Activated naive CD8-positive, alpha-beta T cell treated with anti-CD3 and anti-CD28 coated beads, Interleukin-2, amount 50 U/mL, for 16 hours (primary cell): ENCODE results near the gene OR2C1.

Source experiments
- DNase-seq: peaks from one replicate; pipeline ENCODE4 v3.0.0-alpha.2; 2020; ENCODE audit warnings: low read depth, low spot score

The OR2C1 gene

GRCh38 chr16:3355589-3355988 is at the start of gene OR2C1:
Gene OR2C1, plus strand, starts transcription at chr16:3355889. Its CDS starts 52 bp downstream, at chr16:3355941.
- DNase-seq, result no peak

GRCh38 chr16:3306078-3306477 is 49.6 kb upstream of the OR2C1 start:
- no peak for DNase-seq

GRCh38 chr16:3311496-3311895 is 44.2 kb upstream of the OR2C1 start:
- no peak for DNase-seq

- no peak for DNase-seq
Measured at GRCh38 chr16:3317315-3317999, 38.2 kb upstream of the OR2C1 start.

- DNase-seq, result no peak
Measured at GRCh38 chr16:3321816-3322215, 33.9 kb upstream of the OR2C1 start.

GRCh38 chr16:3327514-3327913 is 28.2 kb upstream of the OR2C1 start:
- no peak for DNase-seq

- no peak for DNase-seq
Measured at GRCh38 chr16:3328104-3328503, 27.6 kb upstream of the OR2C1 start.

- no peak for DNase-seq
Measured at GRCh38 chr16:3328643-3329042, 27.0 kb upstream of the OR2C1 start.

- no peak for DNase-seq
Measured at GRCh38 chr16:3346041-3346440, 9.6 kb upstream of the OR2C1 start.

- no peak for DNase-seq
Measured at GRCh38 chr16:3347586-3347985, 8.1 kb upstream of the OR2C1 start.

- DNase-seq, result no peak
Measured at GRCh38 chr16:3348547-3349167, 7.0 kb upstream of the OR2C1 start.

- DNase-seq, result no peak
Measured at GRCh38 chr16:3349175-3349574, 6.5 kb upstream of the OR2C1 start.

GRCh38 chr16:3356118-3356517 is 429 bp downstream of the OR2C1 start:
- no peak for DNase-seq

- DNase-seq, result no peak
Measured at GRCh38 chr16:3358871-3359270, 3.2 kb downstream of the OR2C1 start.

GRCh38 chr16:3362931-3363330 is 7.2 kb downstream of the OR2C1 start:
- no peak for DNase-seq

- no peak for DNase-seq
Measured at GRCh38 chr16:3363793-3364192, 8.1 kb downstream of the OR2C1 start.

- DNase-seq, result peak; percentile 72
Measured at GRCh38 chr16:3364774-3365427, 9.2 kb downstream of the OR2C1 start.

GRCh38 chr16:3369073-3369472 is 13.4 kb downstream of the OR2C1 start:
- no peak for DNase-seq

- no peak for DNase-seq
Measured at GRCh38 chr16:3375680-3376079, 20.0 kb downstream of the OR2C1 start.

GRCh38 chr16:3377917-3378316 is 22.2 kb downstream of the OR2C1 start:
- no peak for DNase-seq

GRCh38 chr16:3383045-3383448 is 27.4 kb downstream of the OR2C1 start:
- no peak for DNase-seq

- DNase-seq, result no peak
Measured at GRCh38 chr16:3388325-3388724, 32.6 kb downstream of the OR2C1 start.
